ENCODE data around the gene MYMK. TPM values are rescaled to one million over a fixed set of nuclear protein-coding genes. Genes with fewer than 3 reads are reported as not detected.

The MYMK gene
- total and polyA plus RNA-seq, 12 donors = not detected

GRCh38 chr9:133474853-133475252 is 49.9 kb downstream of the MYMK start:
- TF ChIP-seq CTCF (IDR thresholded peaks at IDR 0.05) = no peak
- Histone ChIP-seq H3K27ac (no peak overlapping the region), H3K36me3 (peaks cover 0 to 58% (median 0%) of the 10 kb centered on the region in 9 donors), H3K4me3 (no peak overlapping the region), H3K4me1 (peaks cover 7 to 71% (median 18%) of the 10 kb centered on the region in 9 donors), H3K27me3 (peaks cover 0 to 7% (median 0%) of the 10 kb centered on the region in 7 donors), H3K9me3 (no peaks in the 10 kb centered on the region)
- 87 to 92% methylated on average over 19 to 20 of the region's 20 CpGs for WGBS, 2 donors
- intact Hi-C loops (cut with DNase I) = loop anchor here in 1 of 10 donors (5.0 kb wide), 1 partner anchor 1123 kb away; the partner anchor contains the start of gene SETX
- DNase-seq (no peak), ATAC-seq (no peak)

- intact Hi-C loops (cut with DNase I) = no loop called here
- no peak for TF ChIP-seq CTCF (IDR thresholded peaks at IDR 0.05)
These were observed 50.5 kb downstream of the MYMK start for GRCh38 chr9:133474215-133474614.

GRCh38 chr9:133473743-133474142 is 51.0 kb downstream of the MYMK start:
- no peaks in the 10 kb centered on the region for H3K27me3 ChIP-seq
- DNase-seq (no peak), ATAC-seq (no peak)
- peaks cover 0 to 58% (median 0%) of the 10 kb centered on the region in 9 donors for H3K36me3 ChIP-seq
- H3K4me3 ChIP-seq = no peak overlapping the region
- WGBS, 2 donors = 91 to 93% methylated on average over 20 of the region's 20 CpGs
- no peak for TF ChIP-seq CTCF (IDR thresholded peaks at IDR 0.05)
- H3K27ac ChIP-seq = no peak overlapping the region
- peaks cover 4 to 59% (median 10%) of the 10 kb centered on the region in 9 donors for H3K4me1 ChIP-seq
- intact Hi-C loops (cut with DNase I) = no loop called here
- H3K9me3 ChIP-seq = no peaks in the 10 kb centered on the region

More at GRCh38 chr9:133474215-133474614, 50.5 kb downstream of the MYMK start:
- peaks cover 0 to 3% (median 0%) of the 10 kb centered on the region in 7 donors for H3K27me3 ChIP-seq
- no peaks in the 10 kb centered on the region for H3K9me3 ChIP-seq
- H3K4me1 ChIP-seq = peaks cover 4 to 64% (median 12%) of the 10 kb centered on the region in 9 donors
- 83 to 89% methylated on average over 5 of the region's 5 CpGs for WGBS, 2 donors
- H3K27ac ChIP-seq = no peak overlapping the region
- no peak overlapping the region for H3K4me3 ChIP-seq
- ATAC-seq = no peak
- DNase-seq = no peak
- H3K36me3 ChIP-seq = peaks cover 0 to 58% (median 0%) of the 10 kb centered on the region in 9 donors

- 86 to 88% methylated on average over 19 of the region's 19 CpGs for WGBS, 2 donors
- Histone ChIP-seq H3K27ac (no peak overlapping the region), H3K9me3 (no peaks in the 10 kb centered on the region), H3K27me3 (no peaks in the 10 kb centered on the region), H3K36me3 (peaks cover 0 to 64% (median 0%) of the 10 kb centered on the region in 9 donors), H3K4me3 (no peak overlapping the region), H3K4me1 (peaks cover 0 to 51% (median under 1%) of the 10 kb centered on the region in 9 donors)
- ATAC-seq (no peak), DNase-seq (no peak)
- no peak for TF ChIP-seq CTCF (IDR thresholded peaks at IDR 0.05)
- intact Hi-C loops (cut with DNase I) = no loop called here
These were observed 51.9 kb downstream of the MYMK start for GRCh38 chr9:133472753-133473378.

Measured in heart right ventricle (tissue), 16 donors.